ENCODE results near the gene HHLA2. TPM values are rescaled to one million over a fixed set of nuclear protein-coding genes. Genes with fewer than 3 reads are reported as not detected.
"Not testable (repeated sequence)": the region's sequence is repeated elsewhere in the genome, so short reads cannot be mapped to it uniquely, and the experiment has no call there.

HHLA2 gene
- total RNA-seq, 2 donors from 2014 or later = not detected

DNA sequence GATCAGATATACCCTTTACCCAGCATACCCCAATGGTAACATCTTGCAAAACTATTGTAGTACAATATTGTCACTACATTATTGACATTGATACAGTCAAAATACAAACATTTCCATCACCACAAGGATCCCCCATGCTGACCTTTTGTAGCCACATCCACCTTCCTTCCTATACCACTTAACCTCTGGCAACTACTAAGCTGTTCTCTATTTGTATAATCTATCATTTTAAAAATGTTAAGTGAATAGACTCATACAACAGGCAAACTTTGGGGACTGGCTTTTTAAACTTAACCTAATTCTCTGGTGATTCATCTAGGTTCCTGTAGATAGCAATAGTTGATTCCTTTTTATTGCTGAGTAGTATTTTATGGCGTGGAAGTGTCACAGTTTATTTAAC, 44.5 kb upstream of the HHLA2 start:
- H3K9me3 Mint-ChIP-seq = no peaks in the 10 kb centered on the region
- TF ChIP-seq, protein P1, sequence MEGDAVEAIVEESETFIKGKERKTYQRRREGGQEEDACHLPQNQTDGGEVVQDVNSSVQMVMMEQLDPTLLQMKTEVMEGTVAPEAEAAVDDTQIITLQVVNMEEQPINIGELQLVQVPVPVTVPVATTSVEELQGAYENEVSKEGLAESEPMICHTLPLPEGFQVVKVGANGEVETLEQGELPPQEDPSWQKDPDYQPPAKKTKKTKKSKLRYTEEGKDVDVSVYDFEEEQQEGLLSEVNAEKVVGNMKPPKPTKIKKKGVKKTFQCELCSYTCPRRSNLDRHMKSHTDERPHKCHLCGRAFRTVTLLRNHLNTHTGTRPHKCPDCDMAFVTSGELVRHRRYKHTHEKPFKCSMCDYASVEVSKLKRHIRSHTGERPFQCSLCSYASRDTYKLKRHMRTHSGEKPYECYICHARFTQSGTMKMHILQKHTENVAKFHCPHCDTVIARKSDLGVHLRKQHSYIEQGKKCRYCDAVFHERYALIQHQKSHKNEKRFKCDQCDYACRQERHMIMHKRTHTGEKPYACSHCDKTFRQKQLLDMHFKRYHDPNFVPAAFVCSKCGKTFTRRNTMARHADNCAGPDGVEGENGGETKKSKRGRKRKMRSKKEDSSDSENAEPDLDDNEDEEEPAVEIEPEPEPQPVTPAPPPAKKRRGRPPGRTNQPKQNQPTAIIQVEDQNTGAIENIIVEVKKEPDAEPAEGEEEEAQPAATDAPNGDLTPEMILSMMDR (conservative IDR thresholded peaks at IDR 0.05) = no peak
- Histone ChIP-seq H3K9ac (ENCODE audit: extremely low read depth, low read length, poor library complexity, severe bottlenecking) (no peak overlapping the region), H3K9me3 (ENCODE audit: control insufficient read depth, low read length) (no peaks in the 10 kb centered on the region), H3K27me3 (ENCODE audit: control insufficient read depth, insufficient read depth, low read length, poor library complexity, severe bottlenecking) (no peaks in the 10 kb centered on the region), H3K27ac (ENCODE audit: low read depth, low read length) (no peak overlapping the region), H3K4me3 (ENCODE audit: low read length) (no peak overlapping the region), H3K4me1 (ENCODE audit: control insufficient read depth, insufficient read depth, low read length) (no peaks in the 10 kb centered on the region), H3K36me3 (ENCODE audit: control insufficient read depth, insufficient read depth, low read length) (no peaks in the 10 kb centered on the region)
- no peaks in the 10 kb centered on the region for H3K36me3 Mint-ChIP-seq (ENCODE audit: low read depth)
- no peaks in the 10 kb centered on the region for H3K27me3 Mint-ChIP-seq (ENCODE audit: insufficient read depth)
- H3K27ac Mint-ChIP-seq = no peak overlapping the region
- no peaks in the 10 kb centered on the region for H3K4me1 Mint-ChIP-seq
- no peak overlapping the region for H3K4me3 Mint-ChIP-seq
- no peak for DNase-seq
- WGBS, 2 experiments (ENCODE audit: insufficient coverage in 1 of 2, insufficient read length in 1 of 2) = 100% methylated on average over 1 of the region's 1 CpG; no CpG with 5 or more reads in 1 of the 2 experiments

- no peaks in the 10 kb centered on the region for H3K36me3 Mint-ChIP-seq (ENCODE audit: low read depth)
- H3K9ac ChIP-seq (ENCODE audit: extremely low read depth, low read length, poor library complexity, severe bottlenecking) = no peak overlapping the region
Observed at GRCh38 chr3:108255131-108255530, 41.2 kb upstream of the HHLA2 start.

GRCh38 chr3:108264534-108265298, 31.6 kb upstream of the HHLA2 start:
- not testable (repeated sequence) for H3K9me3 ChIP-seq (ENCODE audit: control insufficient read depth, low read length); H3K9ac ChIP-seq (ENCODE audit: extremely low read depth, low read length, poor library complexity, severe bottlenecking); H3K4me3 Mint-ChIP-seq; H3K4me3 ChIP-seq (ENCODE audit: low read length); H3K4me1 Mint-ChIP-seq; H3K36me3 Mint-ChIP-seq (ENCODE audit: low read depth); H3K27me3 Mint-ChIP-seq (ENCODE audit: insufficient read depth); H3K27ac ChIP-seq (ENCODE audit: low read depth, low read length); H3K36me3 ChIP-seq (ENCODE audit: control insufficient read depth, insufficient read depth, low read length); H3K27me3 ChIP-seq (ENCODE audit: control insufficient read depth, insufficient read depth, low read length, poor library complexity, severe bottlenecking); H3K4me1 ChIP-seq (ENCODE audit: control insufficient read depth, insufficient read depth, low read length); H3K27ac Mint-ChIP-seq; DNase-seq
- WGBS, 2 experiments (ENCODE audit: insufficient coverage in 1 of 2, insufficient read length in 1 of 2) = 83 to 85% methylated on average over 1 to 5 of the region's 5 CpGs
- peaks cover 16% of the 10 kb centered on the region for H3K9me3 Mint-ChIP-seq

More at GRCh38 chr3:108255131-108255530, 41.2 kb upstream of the HHLA2 start:
- TF ChIP-seq, protein P1 (conservative IDR thresholded peaks at IDR 0.05) = no peak
- no peaks in the 10 kb centered on the region for H3K36me3 ChIP-seq (ENCODE audit: control insufficient read depth, insufficient read depth, low read length)
- no peak overlapping the region for H3K27ac ChIP-seq (ENCODE audit: low read depth, low read length)
- Mint-ChIP-seq H3K27ac (no peak overlapping the region), H3K4me3 (no peak overlapping the region), H3K4me1 (no peaks in the 10 kb centered on the region), H3K9me3 (peaks cover 5% of the 10 kb centered on the region), H3K27me3 (ENCODE audit: insufficient read depth) (no peaks in the 10 kb centered on the region)
- H3K4me1 ChIP-seq (ENCODE audit: control insufficient read depth, insufficient read depth, low read length) = no peaks in the 10 kb centered on the region
- H3K4me3 ChIP-seq (ENCODE audit: low read length) = no peak overlapping the region
- H3K27me3 ChIP-seq (ENCODE audit: control insufficient read depth, insufficient read depth, low read length, poor library complexity, severe bottlenecking) = no peaks in the 10 kb centered on the region
- peaks cover 5% of the 10 kb centered on the region for H3K9me3 ChIP-seq (ENCODE audit: control insufficient read depth, low read length)
- no peak for DNase-seq

DNA sequence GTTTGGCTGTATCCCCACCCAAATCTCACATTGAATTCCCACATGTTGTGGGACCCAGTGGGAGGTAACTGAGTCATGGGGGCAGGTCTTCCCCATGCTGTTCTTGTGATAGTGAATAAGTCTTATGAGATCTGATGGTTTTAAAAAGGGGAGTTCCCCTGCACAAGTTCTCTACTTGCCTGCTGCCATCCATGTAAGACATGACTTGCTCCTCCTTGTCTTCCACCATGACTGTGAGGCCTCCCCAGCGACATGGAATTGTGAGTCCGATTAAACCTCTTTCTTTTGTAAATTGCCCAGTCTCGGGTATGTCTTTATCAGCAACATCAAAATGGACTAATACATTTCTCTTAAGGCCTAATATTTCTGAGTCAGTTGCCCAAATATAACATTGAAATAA, 28.1 kb upstream of the HHLA2 start:
- H3K9ac ChIP-seq (ENCODE audit: extremely low read depth, low read length, poor library complexity, severe bottlenecking); H3K4me1 ChIP-seq (ENCODE audit: control insufficient read depth, insufficient read depth, low read length); H3K4me3 ChIP-seq (ENCODE audit: low read length); H3K36me3 ChIP-seq (ENCODE audit: control insufficient read depth, insufficient read depth, low read length); H3K9me3 ChIP-seq (ENCODE audit: control insufficient read depth, low read length); H3K4me1 Mint-ChIP-seq; DNase-seq; H3K27ac Mint-ChIP-seq; H3K36me3 Mint-ChIP-seq (ENCODE audit: low read depth); H3K27me3 Mint-ChIP-seq (ENCODE audit: insufficient read depth); H3K27ac ChIP-seq (ENCODE audit: low read depth, low read length); H3K4me3 Mint-ChIP-seq; H3K27me3 ChIP-seq (ENCODE audit: control insufficient read depth, insufficient read depth, low read length, poor library complexity, severe bottlenecking): not testable (repeated sequence)
- WGBS, 2 experiments (ENCODE audit: insufficient coverage in 1 of 2, insufficient read length in 1 of 2) = 94 to 97% methylated on average over 3 of the region's 3 CpGs
- H3K9me3 Mint-ChIP-seq = peaks cover 11% of the 10 kb centered on the region
